SK-N-MC (cell line): ENCODE data around the gene FOXP2.

Experiments used
- DNase-seq: peaks from one replicate; pipeline ENCODE4 v3.0.0-alpha.2; 2011; ENCODE audit warnings: low read depth, low spot score
- H3K27ac ChIP-seq: fragments of 200-600 bp; sonication (generic); 2 replicates; pipeline ENCODE4 v1.5.1; 2016; ENCODE audit warnings: mixed run types
- H3K36me3 ChIP-seq: fragments of 200-600 bp; sonication (generic); 2 replicates; pipeline ENCODE4 v1.6.1; 2017; ENCODE audit warnings: antibody characterized with exemption, low read length, mixed read lengths; ENCODE audit not compliant: insufficient read depth
- H3K4me3 ChIP-seq: fragments of 200-600 bp; sonication (generic); 2 replicates; pipeline ENCODE4 v1.5.1; 2016
- H3K9ac ChIP-seq: fragments of 200-600 bp; sonication (generic); 2 replicates; pipeline ENCODE4 v1.8.0; 2017; ENCODE audit warnings: mixed run types, mixed read lengths; ENCODE audit not compliant: insufficient read length
- H3K9me3 ChIP-seq: fragments of 200-600 bp; sonication (generic); 2 replicates; pipeline ENCODE4 v1.6.1; 2017; ENCODE audit warnings: low read depth, mild to moderate bottlenecking, antibody characterized with exemption, low read length, moderate library complexity, mixed read lengths
- EZH2 ChIP-seq: fragments of 200-600 bp; sonication (generic); IDR thresholded peaks from one replicate; pipeline ENCODE4 v1.6.1; 2017; ENCODE audit warnings: antibody characterized with exemption
- FOXP2 ChIP-seq: optimal IDR thresholded peaks from 2 replicates; pipeline ENCODE3; 2011; ENCODE audit warnings: mild to moderate bottlenecking, moderate library complexity; ENCODE audit not compliant: insufficient read depth; ENCODE audit errors: extremely low read length, control extremely low read depth
- POLR2AphosphoS5 ChIP-seq: IDR thresholded peaks from 2 replicates; pipeline ENCODE4 v1.6.1; 2012; ENCODE audit warnings: mild to moderate bottlenecking, low read depth, low read length, borderline replicate concordance

The FOXP2 gene

DNA sequence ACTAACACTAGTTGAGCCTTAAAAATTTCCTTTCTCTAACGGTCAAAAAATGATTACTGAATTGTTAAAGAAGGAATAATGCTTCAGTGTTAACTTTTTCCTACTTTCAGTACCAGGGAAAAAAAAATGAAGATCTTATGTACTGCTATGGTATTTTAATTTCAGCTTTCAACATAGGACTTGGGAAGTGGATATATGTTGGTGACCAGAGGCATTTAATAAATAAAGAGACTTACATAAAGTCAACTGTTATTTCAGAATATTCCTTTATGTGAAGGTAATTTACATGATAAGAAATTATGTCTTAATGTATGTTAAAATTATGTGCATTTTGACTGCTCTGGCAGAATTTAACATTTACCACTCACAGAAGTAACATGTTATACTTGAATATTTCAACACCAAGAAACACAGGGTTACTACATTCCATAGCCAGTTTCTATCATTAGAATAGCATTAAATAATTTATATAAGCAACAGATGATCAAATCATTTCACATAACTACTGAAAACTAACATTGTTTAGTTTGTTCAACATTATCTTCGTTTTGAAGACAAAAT, 257.0 kb downstream of the FOXP2 start:
- no peak overlapping the region for H3K4me3 ChIP-seq
- H3K36me3 ChIP-seq = 0 out of 2 replicates have a peak, but pooled peaks cover 4% of the 10 kb centered on the region
- H3K9ac ChIP-seq = no peak overlapping the region
- no peak for TF ChIP-seq EZH2
- no peak for TF ChIP-seq POLR2AphosphoS5
- no peak for TF ChIP-seq FOXP2
- no peak for DNase-seq
- no peak overlapping the region for H3K27ac ChIP-seq
- no peaks in the 10 kb centered on the region for H3K9me3 ChIP-seq

DNA sequence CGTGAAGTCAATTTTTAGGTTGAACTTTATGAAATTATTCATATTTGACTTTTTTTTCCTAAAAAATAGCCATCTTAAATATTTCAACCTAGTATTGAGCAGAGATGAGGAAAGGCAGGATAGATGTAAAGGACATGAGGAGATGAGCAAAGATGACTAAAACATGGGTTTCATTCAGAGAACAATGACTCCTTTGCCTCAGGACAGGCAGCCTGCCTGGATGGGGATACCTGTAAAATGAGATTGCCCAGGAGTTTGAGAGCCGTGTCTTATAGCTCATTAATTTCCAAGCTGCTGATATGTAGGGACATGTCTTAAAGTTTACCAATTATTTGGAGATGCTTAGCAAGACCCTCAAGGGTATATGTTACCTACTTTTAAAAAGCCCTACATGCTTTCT, 263.5 kb downstream of the FOXP2 start:
- no peak for DNase-seq
- H3K36me3 ChIP-seq = no peaks in the 10 kb centered on the region
- no peak for TF ChIP-seq FOXP2
- TF ChIP-seq EZH2 = no peak
- no peak for TF ChIP-seq POLR2AphosphoS5

DNA sequence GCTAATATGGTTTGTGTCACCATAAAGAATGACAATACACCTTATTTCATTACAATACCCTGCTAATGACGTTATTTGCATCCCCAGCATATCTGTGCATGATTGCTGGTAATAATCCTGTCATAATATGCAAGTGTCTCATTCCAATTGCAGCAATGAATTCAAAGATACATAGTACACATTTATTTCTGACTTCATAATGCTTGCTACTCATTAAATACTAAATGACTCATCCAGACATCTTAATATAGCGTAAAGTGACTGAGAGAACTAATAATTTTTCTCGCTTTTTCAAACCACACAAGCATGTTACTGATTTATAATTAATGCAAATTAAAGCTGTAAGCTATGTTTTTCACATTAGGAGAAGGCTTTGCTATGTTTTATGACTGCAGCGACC, 272.6 kb downstream of the FOXP2 start:
- Histone ChIP-seq H3K9ac (no peak overlapping the region), H3K4me3 (no peak overlapping the region), H3K9me3 (no peaks in the 10 kb centered on the region), H3K36me3 (peaks cover 8% of the 10 kb centered on the region; the same call in 1 of the 2 replicates), H3K27ac (no peak overlapping the region)
- no peak for DNase-seq
- TF ChIP-seq EZH2 = no peak
- no peak for TF ChIP-seq FOXP2
- TF ChIP-seq POLR2AphosphoS5 = no peak

More for the DNA sequence above, 263.5 kb downstream of the FOXP2 start:
- Histone ChIP-seq H3K9me3 (no peaks in the 10 kb centered on the region), H3K27ac (no peak overlapping the region), H3K4me3 (no peak overlapping the region), H3K9ac (no peak overlapping the region)

DNA sequence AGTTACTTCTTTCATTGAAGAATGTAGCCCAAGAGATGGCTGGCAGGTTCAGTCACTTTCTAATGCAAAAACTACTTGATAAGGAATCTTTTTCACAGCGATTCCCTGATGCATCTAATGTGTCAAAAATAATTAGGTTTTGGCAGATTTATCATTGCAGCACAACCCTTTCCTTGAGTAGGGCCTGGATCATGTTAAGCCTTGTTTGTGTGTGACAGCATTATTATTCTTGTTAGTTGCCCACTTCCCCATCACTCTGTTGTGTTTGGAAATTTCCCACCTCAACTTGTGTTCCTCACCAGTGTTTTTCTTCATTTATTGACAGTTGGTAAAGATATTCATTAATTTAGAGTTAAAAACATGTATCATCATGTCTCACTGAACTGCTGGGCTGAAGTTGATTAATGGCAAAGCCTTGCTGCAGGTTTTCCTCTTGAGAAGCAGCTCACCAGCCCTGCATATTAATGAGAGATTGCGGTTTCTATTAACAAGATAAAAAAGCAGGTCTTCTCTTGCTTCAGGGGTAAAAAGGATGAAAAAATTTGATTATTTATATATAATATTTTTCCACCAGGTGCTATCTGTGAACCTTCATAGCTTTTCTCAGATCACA, 273.9 kb downstream of the FOXP2 start:
- H3K27ac ChIP-seq = no peak overlapping the region
- no peak for TF ChIP-seq FOXP2
- TF ChIP-seq POLR2AphosphoS5 = no peak
- TF ChIP-seq EZH2 = no peak
- no peak overlapping the region for H3K9ac ChIP-seq
- H3K9me3 ChIP-seq = no peaks in the 10 kb centered on the region
- peak overlapping the region; percentile 31; the same call in 1 of the 2 replicates for H3K4me3 ChIP-seq
- peaks cover 8% of the 10 kb centered on the region; the same call in 1 of the 2 replicates for H3K36me3 ChIP-seq
- no peak for DNase-seq

DNA sequence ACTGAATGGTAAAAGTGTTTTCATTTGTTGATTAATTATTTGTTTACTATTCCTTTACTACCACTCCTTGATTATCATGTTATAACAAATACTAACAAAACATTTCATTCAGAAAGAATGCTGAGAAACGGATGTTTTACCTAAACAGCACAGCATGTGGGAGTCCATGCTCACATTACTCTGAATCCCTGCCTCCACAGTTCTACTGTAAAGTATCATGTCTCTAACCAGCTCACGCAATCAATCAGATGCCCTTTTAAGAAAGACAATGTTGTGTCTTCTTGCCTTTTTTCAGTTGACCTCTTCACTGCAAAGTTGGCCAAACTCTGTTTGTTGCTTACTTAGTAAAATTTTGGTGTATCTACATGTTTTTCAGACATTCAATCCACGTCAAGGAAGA, 274.8 kb downstream of the FOXP2 start:
- no peak for DNase-seq
- no peak overlapping the region for H3K9ac ChIP-seq
- H3K36me3 ChIP-seq = peaks cover 8% of the 10 kb centered on the region; the same call in 1 of the 2 replicates
- no peak overlapping the region for H3K4me3 ChIP-seq
- H3K9me3 ChIP-seq = no peaks in the 10 kb centered on the region
- no peak for TF ChIP-seq FOXP2
- no peak for TF ChIP-seq POLR2AphosphoS5
- no peak for TF ChIP-seq EZH2
- H3K27ac ChIP-seq = no peak overlapping the region

DNA sequence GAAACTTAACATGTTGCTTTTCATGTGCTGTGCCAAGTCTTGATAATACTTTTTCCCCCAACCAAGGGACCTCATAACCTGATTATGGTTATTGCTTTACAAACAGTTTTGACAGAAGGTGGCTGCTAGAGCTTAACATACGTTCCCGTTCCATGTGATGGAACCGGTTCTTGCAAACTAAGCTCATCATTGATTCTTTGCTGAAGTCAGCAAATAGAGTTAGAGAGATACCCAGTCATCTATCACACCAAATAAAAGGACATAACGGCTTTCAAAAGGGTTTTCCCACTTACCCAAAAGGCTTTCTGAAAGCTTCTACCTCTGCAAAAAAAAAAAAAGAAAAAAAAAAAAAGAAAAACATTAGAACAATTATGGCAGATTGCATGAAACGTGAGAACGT, 277.0 kb downstream of the FOXP2 start:
- H3K4me3 ChIP-seq = no peak overlapping the region
- no peak for DNase-seq
- H3K27ac ChIP-seq = 0 out of 2 replicates have a peak overlapping the region, but pooled peaks have one; percentile 10
- H3K36me3 ChIP-seq = peaks cover 8% of the 10 kb centered on the region; the same call in 1 of the 2 replicates
- no peak for TF ChIP-seq EZH2
- TF ChIP-seq FOXP2 = no peak
- no peak for TF ChIP-seq POLR2AphosphoS5
- no peak overlapping the region for H3K9ac ChIP-seq
- no peaks in the 10 kb centered on the region for H3K9me3 ChIP-seq

DNA sequence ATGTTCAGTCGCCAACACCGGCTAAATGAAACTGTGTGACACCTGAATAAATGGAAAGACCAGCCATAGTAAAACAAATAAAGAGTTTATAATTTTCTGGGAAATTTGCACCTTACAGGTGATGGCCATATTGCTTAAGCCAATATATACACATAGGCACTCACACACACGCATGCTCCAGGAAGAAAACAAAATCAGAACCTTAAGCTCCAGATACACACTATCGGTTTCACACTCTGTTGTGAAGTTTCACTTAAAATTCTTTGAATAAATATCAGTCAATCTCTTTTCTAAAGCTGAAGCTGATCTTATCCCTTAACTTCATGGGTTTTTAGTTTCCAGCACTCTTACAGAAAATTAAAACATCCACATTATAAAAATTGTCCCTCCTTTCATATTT, 280.6 kb downstream of the FOXP2 start:
- Histone ChIP-seq H3K36me3 (peaks cover 7% of the 10 kb centered on the region; the same call in 1 of the 2 replicates), H3K27ac (no peak overlapping the region), H3K9me3 (no peaks in the 10 kb centered on the region), H3K9ac (no peak overlapping the region), H3K4me3 (no peak overlapping the region)
- TF ChIP-seq FOXP2 = no peak
- TF ChIP-seq EZH2 = no peak
- TF ChIP-seq POLR2AphosphoS5 = no peak
- no peak for DNase-seq

DNA sequence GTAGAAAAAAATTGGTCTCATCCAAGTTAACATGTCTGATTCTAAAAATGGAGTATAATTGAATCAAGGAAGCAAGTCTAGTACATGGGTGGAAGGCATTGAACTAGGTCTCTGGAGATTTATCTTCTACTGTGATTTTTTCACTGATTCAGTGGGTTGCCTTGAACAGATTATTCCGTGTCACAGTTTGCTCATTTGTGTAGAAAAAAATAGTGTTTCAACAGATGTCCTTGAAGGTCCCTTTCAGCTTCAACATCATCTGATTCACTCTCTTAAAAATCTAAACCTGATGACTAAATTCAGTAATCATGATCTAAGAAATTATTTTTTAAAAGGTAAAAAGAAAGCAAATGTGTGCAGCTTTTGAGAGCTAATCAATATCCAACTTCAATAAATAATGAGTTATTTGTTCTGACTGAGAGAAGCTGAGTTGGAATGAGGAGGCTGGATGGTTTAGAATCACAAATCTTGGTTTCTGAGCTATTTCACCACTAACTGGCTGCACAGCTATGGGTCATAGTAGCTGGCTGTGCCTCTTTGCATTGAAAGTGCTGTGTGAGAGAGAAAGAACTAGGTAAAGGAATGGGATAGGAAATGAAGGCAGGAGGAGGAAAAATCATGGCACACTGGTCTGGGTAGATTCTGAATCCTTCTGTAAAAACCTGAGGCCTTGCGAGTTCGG, 285.8 kb downstream of the FOXP2 start:
- Histone ChIP-seq H3K36me3 (no peaks in the 10 kb centered on the region), H3K27ac (peak overlapping the region; percentile 75), H3K4me3 (0 out of 2 replicates have a peak overlapping the region, but pooled peaks have one; percentile 29), H3K9ac (no peak overlapping the region), H3K9me3 (no peaks in the 10 kb centered on the region)
- no peak for TF ChIP-seq EZH2
- no peak for DNase-seq
